NB4 (cell line): ENCODE results near the gene KCNQ4.
A peak's percentile ranks its signal among the peaks of the same experiment; 100 is the strongest.

ENCODE experiments used
- DNase-seq: peaks from one replicate; pipeline ENCODE4 v3.0.0; 2010; ENCODE audit warnings: low read depth
- H3K4me3 ChIP-seq: one replicate; pipeline ENCODE4 v1.5.1; 2011; ENCODE audit warnings: mild to moderate bottlenecking, low read depth, low read length, moderate library complexity
- MYC ChIP-seq: IDR thresholded peaks from 2 replicates; pipeline ENCODE4 v1.6.1; 2011; ENCODE audit warnings: low read depth, low read length
- POLR2A ChIP-seq: IDR thresholded peaks from 2 replicates; pipeline ENCODE4 v1.6.1; 2011; ENCODE audit warnings: mild to moderate bottlenecking; ENCODE audit not compliant: insufficient read length; ENCODE audit errors: extremely low read depth
- TF ChIP-seq, protein P1 (sequence below): IDR thresholded peaks from 2 replicates; pipeline ENCODE4 v1.6.1; 2011; ENCODE audit warnings: low read depth, low read length
- TF ChIP-seq, protein P2 (sequence below): IDR thresholded peaks from one replicate; pipeline ENCODE4 v1.5.1; 2012; ENCODE audit warnings: low read depth, low read length

Gene KCNQ4

GRCh38 chr1:40860706-40861223, 77.2 kb downstream of the KCNQ4 start:
- H3K4me3 ChIP-seq, result peak overlapping the region; percentile 67
- TF ChIP-seq, protein P1, sequence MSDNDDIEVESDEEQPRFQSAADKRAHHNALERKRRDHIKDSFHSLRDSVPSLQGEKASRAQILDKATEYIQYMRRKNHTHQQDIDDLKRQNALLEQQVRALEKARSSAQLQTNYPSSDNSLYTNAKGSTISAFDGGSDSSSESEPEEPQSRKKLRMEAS, result 0 out of 2 replicates have a peak, but pooled peaks have one; percentile 43
- peak; percentile 44; the same call in 1 of the 2 replicates for TF ChIP-seq MYC
- TF ChIP-seq, protein P2, sequence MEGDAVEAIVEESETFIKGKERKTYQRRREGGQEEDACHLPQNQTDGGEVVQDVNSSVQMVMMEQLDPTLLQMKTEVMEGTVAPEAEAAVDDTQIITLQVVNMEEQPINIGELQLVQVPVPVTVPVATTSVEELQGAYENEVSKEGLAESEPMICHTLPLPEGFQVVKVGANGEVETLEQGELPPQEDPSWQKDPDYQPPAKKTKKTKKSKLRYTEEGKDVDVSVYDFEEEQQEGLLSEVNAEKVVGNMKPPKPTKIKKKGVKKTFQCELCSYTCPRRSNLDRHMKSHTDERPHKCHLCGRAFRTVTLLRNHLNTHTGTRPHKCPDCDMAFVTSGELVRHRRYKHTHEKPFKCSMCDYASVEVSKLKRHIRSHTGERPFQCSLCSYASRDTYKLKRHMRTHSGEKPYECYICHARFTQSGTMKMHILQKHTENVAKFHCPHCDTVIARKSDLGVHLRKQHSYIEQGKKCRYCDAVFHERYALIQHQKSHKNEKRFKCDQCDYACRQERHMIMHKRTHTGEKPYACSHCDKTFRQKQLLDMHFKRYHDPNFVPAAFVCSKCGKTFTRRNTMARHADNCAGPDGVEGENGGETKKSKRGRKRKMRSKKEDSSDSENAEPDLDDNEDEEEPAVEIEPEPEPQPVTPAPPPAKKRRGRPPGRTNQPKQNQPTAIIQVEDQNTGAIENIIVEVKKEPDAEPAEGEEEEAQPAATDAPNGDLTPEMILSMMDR, result no peak
- TF ChIP-seq POLR2A, result peak; percentile 24
- DNase-seq, result peak; percentile 89

DNA sequence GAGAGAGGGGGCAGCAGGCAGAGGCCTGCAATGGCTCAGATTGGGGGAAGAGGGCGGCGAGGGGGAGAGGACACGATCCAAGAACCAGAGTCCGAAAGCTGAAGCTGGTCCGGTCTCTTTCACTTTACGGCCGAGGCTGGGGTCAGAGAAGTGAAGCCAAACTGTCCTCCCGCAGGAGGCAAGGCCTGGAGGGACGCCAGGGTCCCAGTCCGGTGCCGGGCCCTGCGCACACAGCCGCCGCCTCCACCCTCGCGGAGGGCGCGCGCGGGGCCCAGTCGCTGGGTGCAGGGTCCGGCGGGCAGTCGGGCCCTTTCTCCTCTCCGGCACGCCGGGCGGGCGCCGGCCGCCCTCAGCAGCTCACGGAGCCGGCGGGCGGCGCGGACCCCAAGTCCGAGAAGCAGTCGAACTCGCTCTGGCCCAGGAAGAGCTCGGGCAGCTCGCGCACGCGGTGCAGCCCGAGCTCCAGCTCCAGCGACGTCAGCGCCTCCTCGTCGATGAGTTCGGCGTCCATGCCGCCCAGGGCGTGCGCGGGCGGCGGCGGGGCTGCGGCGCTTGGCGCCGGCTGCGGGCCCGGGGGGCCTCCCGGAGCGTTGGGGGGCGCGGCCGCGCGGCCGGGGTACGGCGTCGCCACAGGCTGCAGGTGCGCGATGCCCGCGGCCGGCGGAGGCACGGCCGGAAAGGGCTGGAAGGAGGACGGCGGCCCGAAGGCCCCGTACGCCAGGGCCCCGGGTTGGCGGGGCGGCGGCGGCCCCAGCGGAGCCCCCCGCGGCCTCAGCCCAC, 77.8 kb downstream of the KCNQ4 start:
- peak; percentile 53 for DNase-seq
- H3K4me3 ChIP-seq, result peak overlapping the region; percentile 67
- TF ChIP-seq MYC, result no peak; the same call in 1 of the 2 replicates
- TF ChIP-seq, protein P2, result no peak
- TF ChIP-seq, protein P1, result no peak
- no peak for TF ChIP-seq POLR2A

- peak; percentile 92 for DNase-seq
- H3K4me3 ChIP-seq, result peak within 1 kb of the TSS; percentile 67
- TF ChIP-seq, protein P1, result no peak
- TF ChIP-seq POLR2A, result peak; percentile 99
- TF ChIP-seq, protein P2, result peak; percentile 28
- peak; percentile 32 for TF ChIP-seq MYC
Measured at GRCh38 chr1:40862008-40862863, 78.6 kb downstream of the KCNQ4 start, which contains the start of gene CITED4. Gene CITED4 (minus strand): TSS chr1:40862363. CDS start chr1:40862127, 236 bp downstream.

GRCh38 chr1:40868051-40868723, 84.6 kb downstream of the KCNQ4 start:
- no peak for DNase-seq
- TF ChIP-seq, protein P2, result no peak
- TF ChIP-seq MYC, result no peak
- TF ChIP-seq, protein P1, result no peak
- no peak for TF ChIP-seq POLR2A
- H3K4me3 ChIP-seq, result no peak overlapping the region

DNA sequence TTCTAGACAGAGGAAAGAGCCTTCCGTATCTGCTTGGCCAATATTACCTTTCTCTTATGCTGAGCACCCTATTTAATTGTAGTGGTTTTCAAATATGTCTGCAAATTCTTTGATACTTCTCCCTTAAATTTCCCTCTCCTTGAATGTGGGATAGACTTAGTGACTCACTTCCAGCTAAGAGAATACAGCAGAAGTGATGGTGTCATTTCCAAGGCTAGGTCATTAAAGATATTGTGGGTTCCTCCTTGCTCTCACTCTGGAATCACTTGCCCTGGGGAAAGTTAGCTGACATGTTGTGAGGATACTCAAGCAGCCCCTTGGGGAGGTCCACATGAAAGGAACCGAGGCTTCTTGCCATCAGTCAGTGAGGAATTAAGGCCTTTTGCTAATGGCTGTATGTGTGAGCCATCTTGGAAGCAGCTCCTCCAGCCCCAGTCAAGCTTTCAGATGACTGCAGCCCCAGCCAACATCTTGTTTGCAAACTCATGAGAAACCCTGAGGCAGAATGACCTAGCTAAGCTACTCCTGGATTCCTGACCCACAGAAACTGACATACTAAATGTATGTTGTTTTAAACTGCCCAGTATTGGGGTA, 86.6 kb downstream of the KCNQ4 start:
- DNase-seq, result no peak
- H3K4me3 ChIP-seq, result no peak overlapping the region
- TF ChIP-seq, protein P1, result no peak
- TF ChIP-seq, protein P2, result no peak
- TF ChIP-seq POLR2A (no peak), MYC (no peak)
